GM23338 (cell line): ENCODE measurements around the gene SYNPR.

Experiments used
- CTCF ChIP-seq, 2 experiments: fragments of 200-600 bp in 1 of 2; sonication (generic) in 1 of 2; conservative IDR thresholded peaks; 2 replicates each; pipeline versions ENCODE4 v1.5.1 to v1.6.1; 2016 to 2017; ENCODE audit warnings: antibody characterized with exemption in 2 of 2, low read depth in 2 of 2, mild to moderate bottlenecking in 2 of 2, moderate library complexity in 1 of 2
- ETS1 ChIP-seq: IDR thresholded peaks from 2 replicates; pipeline ENCODE4 v1.6.1; 2016; ENCODE audit warnings: antibody characterized with exemption

GRCh38 chr3:63450634-63451363 is 172.7 kb downstream of the SYNPR start:
- peak; percentile 31 to 47; a peak in 3 of 4 replicates for TF ChIP-seq CTCF (conservative IDR thresholded peaks at IDR 0.05; ENCODE audit: low read depth in 2 of 2)
- no peak for TF ChIP-seq ETS1
